NT2/D1 (cell line): ENCODE results near the gene SEMA4B.

Experiments used
- DNase-seq: peaks from one replicate; pipeline ENCODE4 v3.0.0-alpha.2; 2011; ENCODE audit warnings: low read depth, low spot score
- H3K27me3 ChIP-seq: 2 replicates; pipeline ENCODE4 v1.6.0; 2011; ENCODE audit warnings: mild to moderate bottlenecking; ENCODE audit not compliant: insufficient read length, insufficient read depth
- H3K36me3 ChIP-seq: 2 replicates; pipeline ENCODE4 v1.6.1; 2011; ENCODE audit warnings: mild to moderate bottlenecking, low read length, mixed read lengths; ENCODE audit not compliant: insufficient read depth, insufficient read length
- H3K4me1 ChIP-seq: 2 replicates; pipeline ENCODE4 v1.5.1; 2011; ENCODE audit not compliant: insufficient read depth, insufficient read length
- H3K4me3 ChIP-seq: 2 replicates; pipeline ENCODE4 v1.5.1; 2011; ENCODE audit warnings: low read depth; ENCODE audit not compliant: insufficient read length
- H3K9ac ChIP-seq: 2 replicates; pipeline ENCODE4 v1.6.0; 2011; ENCODE audit warnings: low read depth; ENCODE audit not compliant: insufficient read length
- H3K9me3 ChIP-seq: 2 replicates; pipeline ENCODE4 v1.5.1; 2011; ENCODE audit warnings: mild to moderate bottlenecking, low read length; ENCODE audit not compliant: insufficient read depth
- SUZ12 ChIP-seq: IDR thresholded peaks from 2 replicates; pipeline ENCODE4 v1.6.1; 2011; ENCODE audit not compliant: insufficient read length, insufficient read depth; ENCODE audit errors: extremely low read depth
- YY1 ChIP-seq: IDR thresholded peaks from 2 replicates; pipeline ENCODE4 v1.6.1; 2011; ENCODE audit not compliant: insufficient read length, insufficient read depth
- ZNF274 ChIP-seq: IDR thresholded peaks from 2 replicates; pipeline ENCODE4 v1.6.1; 2011; ENCODE audit warnings: mild to moderate bottlenecking, low read depth, low read length

Gene SEMA4B

DNA sequence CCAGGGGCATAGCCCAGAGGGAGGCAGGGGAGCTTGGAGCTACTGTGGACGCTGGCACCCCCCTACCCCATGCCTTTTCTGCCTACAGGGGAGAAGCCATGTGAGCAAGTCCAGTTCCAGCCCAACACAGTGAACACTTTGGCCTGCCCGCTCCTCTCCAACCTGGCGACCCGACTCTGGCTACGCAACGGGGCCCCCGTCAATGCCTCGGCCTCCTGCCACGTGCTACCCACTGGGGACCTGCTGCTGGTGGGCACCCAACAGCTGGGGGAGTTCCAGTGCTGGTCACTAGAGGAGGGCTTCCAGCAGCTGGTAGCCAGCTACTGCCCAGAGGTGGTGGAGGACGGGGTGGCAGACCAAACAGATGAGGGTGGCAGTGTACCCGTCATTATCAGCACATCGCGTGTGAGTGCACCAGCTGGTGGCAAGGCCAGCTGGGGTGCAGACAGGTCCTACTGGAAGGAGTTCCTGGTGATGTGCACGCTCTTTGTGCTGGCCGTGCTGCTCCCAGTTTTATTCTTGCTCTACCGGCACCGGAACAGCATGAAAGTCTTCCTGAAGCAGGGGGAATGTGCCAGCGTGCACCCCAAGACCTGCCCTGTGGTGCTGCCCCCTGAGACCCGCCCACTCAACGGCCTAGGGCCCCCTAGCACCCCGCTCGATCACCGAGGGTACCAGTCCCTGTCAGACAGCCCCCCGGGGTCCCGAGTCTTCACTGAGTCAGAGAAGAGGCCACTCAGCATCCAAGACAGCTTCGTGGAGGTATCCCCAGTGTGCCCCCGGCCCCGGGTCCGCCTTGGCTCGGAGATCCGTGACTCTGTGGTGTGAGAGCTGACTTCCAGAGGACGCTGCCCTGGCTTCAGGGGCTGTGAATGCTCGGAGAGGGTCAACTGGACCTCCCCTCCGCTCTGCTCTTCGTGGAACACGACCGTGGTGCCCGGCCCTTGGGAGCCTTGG is 27.0 kb downstream of the SEMA4B start:
- TF ChIP-seq ZNF274: no peak
- TF ChIP-seq SUZ12: no peak
- no peak for TF ChIP-seq YY1
- H3K36me3 ChIP-seq: peaks cover 77% of the 10 kb centered on the region

GRCh38 chr15:90228960-90229359 is 27.8 kb downstream of the SEMA4B start:
- Histone ChIP-seq H3K4me1 (no peaks in the 10 kb centered on the region), H3K36me3 (peaks cover 68% of the 10 kb centered on the region)
- TF ChIP-seq ZNF274 (no peak), YY1 (no peak), SUZ12 (no peak)

More for the DNA sequence above, 27.0 kb downstream of the SEMA4B start:
- no peak for DNase-seq
- no peak overlapping the region for H3K9ac ChIP-seq
- H3K4me1 ChIP-seq: no peaks in the 10 kb centered on the region
- no peak overlapping the region for H3K4me3 ChIP-seq
- no peaks in the 10 kb centered on the region for H3K27me3 ChIP-seq
- H3K9me3 ChIP-seq: no peaks in the 10 kb centered on the region

DNA sequence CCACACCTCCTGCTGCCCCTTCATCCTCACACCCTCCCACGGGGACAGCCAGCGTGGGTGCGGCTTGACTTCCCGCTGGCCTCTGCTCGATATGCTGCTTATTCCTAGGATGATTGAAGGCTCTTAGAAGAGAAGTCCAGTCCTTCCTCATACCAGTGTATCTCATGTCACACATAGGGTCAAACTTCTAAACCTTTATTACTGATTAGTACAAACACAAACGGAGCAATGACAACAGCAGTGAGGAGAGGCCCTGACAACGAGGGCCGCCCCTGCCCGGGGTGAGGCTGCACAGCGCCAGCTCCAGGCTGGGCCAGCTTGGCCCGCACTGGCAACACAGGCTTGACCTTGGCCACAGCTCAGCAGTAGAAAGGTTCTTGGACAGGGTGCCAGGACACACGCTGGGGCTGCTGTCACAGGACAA is 29.0 kb downstream of the SEMA4B start:
- Histone ChIP-seq H3K36me3 (peaks cover 57% of the 10 kb centered on the region), H3K4me1 (no peaks in the 10 kb centered on the region), H3K9ac (no peak overlapping the region), H3K27me3 (no peaks in the 10 kb centered on the region), H3K4me3 (no peak overlapping the region), H3K9me3 (no peaks in the 10 kb centered on the region)
- no peak for TF ChIP-seq SUZ12
- no peak for TF ChIP-seq ZNF274
- TF ChIP-seq YY1: no peak
- no peak for DNase-seq

More at GRCh38 chr15:90228960-90229359, 27.8 kb downstream of the SEMA4B start:
- Histone ChIP-seq H3K4me3 (no peak overlapping the region), H3K9ac (no peak overlapping the region), H3K9me3 (no peaks in the 10 kb centered on the region), H3K27me3 (no peaks in the 10 kb centered on the region)
- no peak for DNase-seq

- no peak overlapping the region for H3K9ac ChIP-seq
- H3K36me3 ChIP-seq: peaks cover 52% of the 10 kb centered on the region
Measured at GRCh38 chr15:90230610-90231009, 29.5 kb downstream of the SEMA4B start.

DNA sequence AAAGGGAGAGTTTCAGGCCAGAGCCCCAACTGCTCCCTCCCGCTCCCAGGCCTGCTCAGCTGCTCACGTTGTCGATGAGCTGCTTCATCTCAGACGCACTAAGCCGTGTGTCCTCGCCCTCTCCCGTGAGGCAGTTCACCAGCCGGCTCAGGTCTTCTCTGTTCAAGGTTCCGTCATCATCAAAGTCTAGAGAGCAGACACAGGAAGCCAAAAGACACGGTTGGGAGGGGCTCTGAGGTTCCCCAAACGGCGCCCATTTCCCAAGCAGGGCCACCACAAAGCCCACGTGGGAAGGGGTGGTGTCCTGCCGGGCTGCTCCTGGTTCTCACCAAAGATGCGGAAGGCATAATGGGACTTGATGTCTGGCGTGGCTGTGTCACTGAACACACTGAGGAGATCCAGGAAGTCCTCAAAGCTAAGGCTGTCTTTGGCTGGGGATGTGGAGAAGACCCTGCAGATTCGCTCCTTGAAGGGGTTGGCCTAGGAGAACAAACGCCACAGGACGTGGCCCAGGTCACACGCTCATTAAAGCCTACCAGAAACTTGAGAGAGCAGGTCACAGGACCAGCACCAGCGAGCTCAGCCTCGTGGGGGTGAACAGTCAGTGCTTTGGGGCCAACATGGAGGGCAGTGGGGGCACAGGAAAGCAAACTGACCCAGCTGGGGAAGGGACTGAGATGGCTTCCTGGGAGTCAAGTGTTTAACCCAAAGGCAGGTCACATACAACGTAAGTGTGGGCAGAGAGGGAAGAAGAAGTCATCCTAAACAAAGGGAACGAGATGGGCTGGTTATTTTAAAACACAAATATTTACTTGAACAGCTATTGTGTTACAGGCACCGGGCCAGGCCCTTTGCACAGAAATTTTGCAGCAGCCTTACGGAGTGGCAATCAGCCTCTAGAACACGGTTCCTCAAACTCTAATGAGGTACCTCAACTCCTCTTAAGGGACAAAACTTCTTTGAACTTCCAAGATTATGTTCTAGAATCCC is 30.2 kb downstream of the SEMA4B start:
- H3K9me3 ChIP-seq: no peaks in the 10 kb centered on the region
- H3K4me3 ChIP-seq: no peak overlapping the region
- no peak for TF ChIP-seq ZNF274
- no peaks in the 10 kb centered on the region for H3K4me1 ChIP-seq
- no peak for DNase-seq
- no peak overlapping the region for H3K9ac ChIP-seq
- H3K27me3 ChIP-seq: no peaks in the 10 kb centered on the region
- peaks cover 50% of the 10 kb centered on the region for H3K36me3 ChIP-seq

More at GRCh38 chr15:90230610-90231009, 29.5 kb downstream of the SEMA4B start:
- no peaks in the 10 kb centered on the region for H3K4me1 ChIP-seq
- H3K4me3 ChIP-seq: no peak overlapping the region
- no peak for TF ChIP-seq SUZ12
- no peak for TF ChIP-seq YY1
- no peak for TF ChIP-seq ZNF274
- H3K9me3 ChIP-seq: no peaks in the 10 kb centered on the region
- no peak for DNase-seq
- H3K27me3 ChIP-seq: no peaks in the 10 kb centered on the region

- Histone ChIP-seq H3K4me1 (no peaks in the 10 kb centered on the region), H3K4me3 (no peak overlapping the region), H3K9me3 (no peaks in the 10 kb centered on the region), H3K9ac (no peak overlapping the region), H3K36me3 (peaks cover 51% of the 10 kb centered on the region), H3K27me3 (no peaks in the 10 kb centered on the region)
- TF ChIP-seq ZNF274 (no peak), YY1 (no peak), SUZ12 (no peak)
- no peak for DNase-seq
Measured at GRCh38 chr15:90232196-90232595, 31.1 kb downstream of the SEMA4B start.

DNA sequence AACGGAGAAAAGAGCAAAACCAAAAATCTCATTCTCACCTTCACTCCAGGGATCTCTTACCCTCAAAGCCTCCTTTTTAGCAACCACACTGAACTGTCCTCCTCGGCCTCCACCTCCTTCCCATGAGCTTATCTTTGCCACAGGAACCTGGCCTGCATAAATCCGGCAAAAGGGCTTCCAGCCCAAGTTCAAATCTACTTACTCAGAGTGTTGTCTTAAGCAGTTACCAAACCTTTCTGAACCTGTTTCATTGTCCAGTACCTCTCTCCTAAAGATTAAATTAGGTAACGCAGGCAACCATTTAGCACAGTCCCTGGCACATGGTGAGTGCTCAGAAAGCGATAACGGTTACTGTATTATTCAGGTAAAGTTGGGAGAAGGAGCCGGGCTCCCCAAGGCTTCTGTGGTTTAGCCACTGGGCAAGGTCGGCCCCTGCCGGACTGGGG is 31.8 kb downstream of the SEMA4B start:
- no peaks in the 10 kb centered on the region for H3K9me3 ChIP-seq
- H3K4me3 ChIP-seq: peak overlapping the region; percentile 81
- peaks cover 45% of the 10 kb centered on the region for H3K36me3 ChIP-seq

More for the DNA sequence above, 31.8 kb downstream of the SEMA4B start:
- peak overlapping the region; percentile 77 for H3K9ac ChIP-seq
- no peak for TF ChIP-seq YY1
- TF ChIP-seq SUZ12: no peak
- no peak for DNase-seq
- no peaks in the 10 kb centered on the region for H3K4me1 ChIP-seq
- H3K27me3 ChIP-seq: no peaks in the 10 kb centered on the region
